Gastroesophageal sphincter (tissue), 3 donors: ENCODE data around the gene PTPN21.

Source experiments
- CTCF ChIP-seq, 4 experiments: fragments of 200-600 bp in 2 of 4; fragments of 450-650 bp in 2 of 4; sonication (generic) in 1 of 4; IDR thresholded peaks; one replicate each; pipeline ENCODE4 v1.5.1; 2017 to 2019; ENCODE audit warnings: antibody characterized with exemption in 4 of 4, mild to moderate bottlenecking in 2 of 4, moderate library complexity in 2 of 4
- POLR2A ChIP-seq, 2 donors: fragments of 450-650 bp; IDR thresholded peaks; one replicate each; pipeline ENCODE4 v1.6.1; 2017; ENCODE audit warnings: antibody characterized with exemption in 2 of 2, mild to moderate bottlenecking in 2 of 2, moderate library complexity in 1 of 2
- POLR2AphosphoS5 ChIP-seq: sonication (generic); formaldehyde crosslinking; IDR thresholded peaks from one replicate; pipeline ENCODE4 v1.6.1; 2017; ENCODE audit warnings: antibody characterized with exemption

- no peak for TF ChIP-seq CTCF (IDR thresholded peaks at IDR 0.05)
- no peak for TF ChIP-seq POLR2A (IDR thresholded peaks at IDR 0.05)
- no peak for TF ChIP-seq POLR2AphosphoS5
Measured at GRCh38 chr14:88519907-88520306, 34.9 kb downstream of the PTPN21 start.
